HUDEP-2 (cell line): ENCODE data around the gene CHRNB1.
"Not testable (repeated sequence)": the region's sequence is repeated elsewhere in the genome, so short reads cannot be mapped to it uniquely, and the experiment has no call there.

Experiments used
- DNase-seq, 76 experiments: peaks; one replicate each; lab custom pipeline; 2025; ENCODE audit not compliant: unreplicated experiment in 76 of 76; lab: John Stamatoyannopoulos, UW

CHRNB1 gene

DNA sequence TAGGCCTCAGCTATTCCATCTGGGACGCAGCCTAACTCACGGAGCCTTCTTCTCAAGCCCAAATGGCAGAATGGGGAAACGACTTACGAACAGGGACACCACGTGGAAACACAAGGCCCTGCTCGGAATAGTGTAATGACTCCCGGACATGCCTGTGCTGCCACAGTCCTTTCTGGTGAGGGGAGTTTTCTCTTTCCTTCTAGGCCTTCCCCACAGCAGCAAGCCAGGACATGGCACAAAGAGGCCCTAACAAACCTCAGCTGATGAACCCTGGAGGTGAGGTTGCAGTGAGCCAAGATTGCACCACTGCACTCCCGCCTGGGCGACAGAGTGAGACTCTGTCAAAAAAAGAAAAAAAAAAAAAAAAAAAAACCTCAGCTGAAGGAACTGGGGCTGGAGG is 19.2 kb downstream of the CHRNB1 start:
- no peak for DNase-seq

DNA sequence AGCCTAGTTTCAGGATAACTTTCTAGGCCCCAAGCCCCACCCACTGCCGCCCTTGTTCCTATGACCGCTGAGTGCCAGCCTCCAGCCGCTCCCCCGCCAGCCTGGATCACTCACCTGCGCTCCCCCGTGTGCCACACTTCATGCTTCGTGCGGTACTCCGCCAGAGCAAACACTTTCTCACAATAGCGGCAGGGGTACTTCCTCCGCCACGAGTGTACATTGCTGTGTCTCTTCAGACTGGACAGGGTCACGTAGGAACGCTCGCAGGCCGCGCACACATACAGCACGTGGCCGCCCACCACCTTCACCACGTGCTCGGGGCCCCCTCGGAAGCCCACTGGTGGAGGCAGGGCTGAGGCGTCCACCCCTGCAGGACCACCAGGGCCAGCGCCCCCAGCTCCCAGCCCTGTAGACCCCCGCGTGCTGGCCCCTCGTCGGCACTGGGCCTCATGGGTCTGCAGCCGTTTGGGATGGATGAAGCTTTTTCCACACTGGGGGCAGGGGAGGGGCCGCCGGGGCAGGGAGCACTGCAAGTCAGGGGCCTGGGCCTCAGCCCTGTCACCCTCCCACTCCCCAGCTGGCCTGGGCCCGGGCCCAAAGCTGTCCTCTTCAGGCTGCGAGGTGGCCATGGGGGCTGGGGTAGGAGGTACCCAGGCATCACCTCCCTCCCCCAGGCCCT is 20.9 kb downstream of the CHRNB1 start:
- DNase-seq, result no peak

DNA sequence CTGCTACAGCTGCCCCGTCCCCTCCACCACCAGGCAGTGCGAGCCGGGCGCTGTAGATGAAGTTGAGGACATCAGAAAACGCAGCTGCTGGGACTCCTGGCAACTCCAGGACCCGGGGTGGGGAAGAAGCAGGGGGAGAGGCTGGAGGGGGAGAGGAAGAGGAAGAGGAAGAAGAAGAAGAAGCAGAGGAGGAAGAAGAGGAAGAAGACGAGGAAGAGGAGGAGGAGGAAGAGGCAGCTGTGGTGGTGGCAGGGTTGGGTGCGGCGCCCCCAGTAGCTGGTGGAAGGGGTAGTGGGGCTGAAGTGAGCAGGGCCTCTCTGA is 21.4 kb downstream of the CHRNB1 start:
- no peak for DNase-seq

DNA sequence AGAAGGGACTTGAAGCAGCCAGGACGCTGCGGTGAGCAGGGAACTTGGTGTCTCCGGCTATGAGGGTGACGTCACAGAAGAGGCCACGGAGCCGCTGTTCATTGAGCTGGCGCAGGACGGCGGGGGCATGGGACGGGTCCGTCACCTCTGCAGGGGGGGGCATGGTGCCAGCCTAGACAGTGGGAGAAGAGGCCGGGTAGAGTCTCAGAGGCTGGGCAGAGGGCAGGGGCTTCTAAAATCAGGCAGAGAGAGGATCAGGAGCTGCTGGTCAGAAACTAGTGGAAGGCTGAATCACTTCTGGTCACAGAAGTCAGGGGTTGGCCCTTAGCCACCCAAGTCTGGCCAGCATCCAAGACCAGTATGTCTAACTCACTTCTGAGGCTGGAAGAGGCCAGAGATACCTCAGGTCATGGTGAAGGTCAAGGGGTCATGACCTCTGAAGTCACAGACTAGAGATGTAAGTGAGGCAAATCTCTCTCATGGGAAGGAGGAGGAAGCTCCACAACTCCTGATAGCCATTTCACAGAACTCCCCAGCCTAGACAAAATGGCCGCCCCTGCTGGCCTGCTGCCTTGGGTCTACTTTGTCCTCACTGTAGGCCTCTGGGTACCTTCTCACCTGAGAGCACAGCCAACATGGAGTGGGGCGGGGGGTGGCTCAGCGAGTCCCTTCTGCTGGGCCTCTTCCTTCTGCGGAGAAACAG is 21.9 kb downstream of the CHRNB1 start:
- DNase-seq, result peak in 50 of 76 experiments; percentile 13 to 76 (median 44)

DNA sequence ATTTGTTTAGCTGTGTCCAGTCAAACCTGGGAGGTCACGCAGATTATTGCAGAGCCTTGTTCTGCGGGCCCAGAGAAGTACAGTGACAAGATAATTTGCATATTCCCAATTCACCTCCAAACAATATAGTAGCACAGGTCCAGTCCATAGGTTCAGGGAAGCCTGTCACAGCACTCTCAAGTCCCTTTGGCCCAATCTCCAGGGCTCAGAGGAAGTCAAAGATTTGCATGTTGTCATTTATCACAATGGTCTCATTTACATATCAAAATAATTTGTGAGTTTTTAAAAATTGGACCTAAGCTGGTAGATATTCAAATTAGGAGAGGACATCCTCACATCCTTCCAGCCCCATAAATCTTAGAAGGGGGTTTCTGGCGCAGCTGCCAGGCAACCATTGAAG is 22.6 kb downstream of the CHRNB1 start:
- DNase-seq, result no peak

DNA sequence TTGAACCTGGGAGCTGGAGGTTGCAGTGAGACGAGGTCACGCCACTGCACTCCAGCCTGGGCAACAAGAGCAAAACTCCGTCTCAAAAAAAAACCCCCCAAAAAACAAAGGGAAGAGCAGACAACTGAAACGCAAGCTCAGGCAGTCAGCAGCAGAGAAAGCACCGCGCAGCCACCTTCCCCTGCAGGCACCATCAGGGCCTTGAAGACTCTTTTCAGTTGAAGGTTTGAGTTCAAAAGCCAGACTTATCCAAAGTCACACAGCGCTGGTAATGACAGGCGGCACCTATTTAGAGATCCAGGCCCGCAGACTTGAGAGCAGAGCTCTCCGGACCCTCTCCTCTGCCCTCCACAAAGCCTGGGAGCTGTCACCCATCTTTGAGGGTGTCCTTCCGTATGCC is 23.4 kb downstream of the CHRNB1 start:
- DNase-seq, result no peak

DNA sequence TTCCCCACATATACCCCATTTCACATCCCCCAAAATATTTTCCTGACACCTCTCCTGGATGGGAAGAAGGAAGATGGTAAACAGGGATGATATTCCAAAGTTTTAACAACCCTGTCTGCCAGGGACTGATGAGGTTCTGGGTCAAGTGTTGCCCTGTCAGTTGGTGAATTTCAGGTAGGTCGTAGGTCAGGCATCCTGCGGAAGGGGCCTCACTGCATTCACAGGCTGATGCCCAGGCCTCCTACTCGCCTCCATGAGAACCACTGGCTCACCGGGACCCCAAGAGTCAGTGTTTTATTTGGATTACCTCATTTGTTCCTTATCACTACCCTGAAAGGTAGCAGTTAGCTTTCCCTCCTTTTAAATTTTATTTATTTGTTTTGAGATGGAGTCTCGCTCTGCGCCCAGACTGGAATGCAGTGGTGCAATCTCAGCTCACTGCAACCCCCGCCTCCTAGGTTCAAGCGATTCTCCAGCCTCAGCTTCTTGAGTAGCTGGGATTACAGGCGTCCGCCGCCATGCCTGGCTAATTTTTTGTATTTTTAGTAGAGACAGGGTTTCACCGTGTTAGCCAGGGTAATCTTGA is 24.0 kb downstream of the CHRNB1 start:
- no peak for DNase-seq

DNA sequence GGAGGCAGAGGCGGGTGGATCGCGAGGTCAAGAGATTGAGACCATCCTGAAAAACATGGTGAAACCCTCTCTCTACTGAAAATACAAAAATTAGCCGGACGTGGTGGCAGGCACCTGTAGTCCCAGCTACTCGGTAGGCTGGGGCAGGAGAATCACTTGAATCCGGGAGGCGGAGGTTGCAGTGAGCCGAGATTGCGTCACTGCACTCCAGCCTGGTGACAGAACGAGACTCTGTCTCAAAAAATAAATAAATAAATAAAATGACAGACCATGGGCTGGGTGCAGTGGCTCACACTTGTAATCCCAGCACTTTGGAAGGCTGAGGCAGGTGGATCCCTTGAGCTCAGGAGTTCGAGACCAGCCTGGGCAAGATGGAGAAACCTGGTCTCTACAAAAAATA is 25.0 kb downstream of the CHRNB1 start:
- DNase-seq, result not testable (repeated sequence)

DNA sequence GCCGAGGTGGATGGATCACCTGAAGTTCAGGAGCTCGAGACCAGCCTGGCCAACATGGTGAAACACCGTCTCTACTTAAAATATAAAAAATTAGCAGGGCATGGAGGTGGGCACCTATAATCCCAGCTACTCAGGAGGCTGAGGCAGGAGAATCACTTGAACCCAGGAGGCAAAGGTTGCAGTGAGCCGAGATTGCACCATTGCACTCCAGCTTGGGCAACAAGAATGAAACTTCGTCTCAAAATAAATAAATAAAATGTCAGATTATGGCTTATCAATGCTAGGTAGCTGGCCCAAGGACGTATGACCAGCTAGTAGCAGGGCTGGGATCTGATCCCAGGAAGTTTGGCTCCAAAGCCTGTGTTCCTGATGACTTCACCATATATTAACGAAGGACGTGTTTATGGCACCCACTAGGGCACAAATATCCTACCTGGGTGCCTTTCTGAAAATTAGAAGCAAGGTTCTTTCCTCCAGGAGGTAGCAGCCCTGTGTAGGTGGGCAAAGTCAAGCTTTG is 25.7 kb downstream of the CHRNB1 start:
- not testable (repeated sequence) for DNase-seq

DNA sequence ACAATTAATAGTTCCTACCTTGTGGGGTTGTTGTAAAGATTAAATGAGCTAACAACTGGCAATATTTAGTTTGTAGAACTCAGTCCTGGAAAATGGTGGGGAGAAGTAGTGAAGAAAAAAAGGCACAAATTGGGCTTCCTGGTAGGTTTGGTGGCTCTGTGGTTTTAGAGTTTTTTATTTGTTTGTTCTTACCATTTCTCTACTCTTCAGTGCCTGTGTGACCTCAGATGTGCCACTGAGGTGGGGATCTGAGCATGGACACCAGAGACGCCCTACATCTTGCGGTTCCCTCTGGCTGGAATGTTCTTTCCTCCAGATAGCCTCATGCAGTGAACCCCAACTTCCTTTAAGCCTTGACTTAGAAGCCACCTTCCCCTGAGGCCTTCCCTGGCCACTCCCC is 26.9 kb downstream of the CHRNB1 start:
- DNase-seq, result no peak

DNA sequence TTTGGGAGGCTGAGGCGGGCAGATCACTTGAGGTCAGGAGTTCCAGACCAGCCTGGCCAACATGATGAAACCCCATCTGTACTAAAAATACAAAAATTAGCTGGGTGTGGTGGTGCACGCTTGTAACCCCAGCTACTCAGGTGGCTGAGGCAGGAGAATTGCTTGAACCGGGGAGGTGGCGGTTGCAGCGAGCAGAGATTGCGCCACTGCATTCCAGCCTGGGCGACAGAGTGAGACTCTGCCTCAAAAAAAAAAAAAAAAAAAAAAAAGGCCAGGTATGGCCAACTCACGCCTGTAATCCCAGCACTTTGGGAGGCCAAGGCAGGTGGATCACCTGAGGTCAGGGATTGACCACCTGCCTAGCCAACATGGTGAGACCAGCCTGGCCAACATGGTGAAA is 29.9 kb downstream of the CHRNB1 start:
- DNase-seq, result not testable (repeated sequence)

DNA sequence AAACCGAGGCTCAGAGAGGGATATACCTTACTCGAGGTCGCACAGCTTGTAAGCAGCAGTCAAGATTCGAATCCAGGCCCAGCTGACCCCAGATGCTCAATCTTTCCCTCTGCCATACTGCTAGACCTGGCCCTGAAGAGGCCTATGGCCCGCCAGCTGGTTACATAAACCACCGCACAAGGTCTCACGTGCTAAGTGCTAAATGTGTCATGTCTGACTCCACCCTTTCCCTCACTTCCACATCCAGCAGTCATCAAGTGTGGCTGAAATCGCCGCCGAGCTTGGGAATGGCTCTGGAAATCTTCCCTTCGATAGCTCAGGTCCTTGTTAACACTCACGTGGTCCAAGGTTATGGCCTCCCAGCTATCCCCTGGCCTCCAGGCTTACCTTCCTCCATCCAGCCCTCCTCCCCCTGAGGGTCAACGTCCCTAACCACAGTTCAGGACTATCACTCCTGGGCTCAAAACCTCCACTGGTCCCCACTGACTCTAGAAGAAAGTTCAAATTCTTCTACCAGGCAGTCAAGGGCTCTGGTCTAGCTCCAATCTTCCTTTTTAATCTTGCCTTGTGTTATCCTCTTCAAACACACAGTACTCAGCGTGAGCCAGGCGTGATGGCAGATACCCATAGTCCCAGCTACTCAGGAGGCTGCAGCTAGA is 31.0 kb downstream of the CHRNB1 start:
- peak in 66 of 76 experiments; percentile 31 to 83 (median 60) for DNase-seq

DNA sequence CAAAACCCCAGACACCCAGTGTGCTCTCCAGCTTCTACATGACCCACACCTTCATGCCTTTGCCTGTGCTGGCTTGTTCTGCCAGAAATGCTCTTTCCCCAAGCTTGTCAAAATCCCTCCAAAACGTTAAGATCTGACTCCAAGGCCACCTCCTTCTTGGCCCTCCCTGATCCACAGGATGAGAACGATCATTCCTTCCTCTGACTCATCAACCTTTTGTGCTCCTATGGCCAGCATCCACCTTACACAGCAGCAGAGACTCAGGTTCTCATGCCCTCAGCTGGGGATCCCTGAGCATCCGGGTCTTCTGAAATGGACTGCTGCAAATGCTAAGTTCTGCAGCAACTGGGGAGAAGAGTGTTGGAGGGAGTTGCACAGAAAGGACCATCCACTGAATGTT is 31.6 kb downstream of the CHRNB1 start:
- DNase-seq, result peak in 4 of 76 experiments; percentile 31 to 45 (median 38)

DNA sequence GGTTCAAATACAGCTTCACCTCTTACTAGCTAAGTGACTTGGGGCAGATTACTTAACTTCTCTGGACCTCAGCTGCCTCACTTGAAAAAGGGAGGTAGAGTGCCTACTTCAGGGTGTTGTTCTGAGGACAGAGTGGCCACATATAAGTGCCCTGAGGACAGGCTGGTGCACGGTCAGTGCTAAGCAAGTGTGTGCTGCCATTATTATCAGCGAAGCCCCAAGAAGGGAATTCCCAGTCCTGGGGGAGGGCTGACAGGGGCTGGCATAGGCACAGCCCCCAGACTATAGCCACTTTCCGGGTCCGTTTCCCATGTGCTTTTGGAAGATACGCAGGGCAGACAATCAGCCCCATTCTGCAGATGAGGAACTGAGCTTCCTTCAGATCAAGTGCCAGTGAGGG is 32.1 kb downstream of the CHRNB1 start:
- no peak for DNase-seq

DNA sequence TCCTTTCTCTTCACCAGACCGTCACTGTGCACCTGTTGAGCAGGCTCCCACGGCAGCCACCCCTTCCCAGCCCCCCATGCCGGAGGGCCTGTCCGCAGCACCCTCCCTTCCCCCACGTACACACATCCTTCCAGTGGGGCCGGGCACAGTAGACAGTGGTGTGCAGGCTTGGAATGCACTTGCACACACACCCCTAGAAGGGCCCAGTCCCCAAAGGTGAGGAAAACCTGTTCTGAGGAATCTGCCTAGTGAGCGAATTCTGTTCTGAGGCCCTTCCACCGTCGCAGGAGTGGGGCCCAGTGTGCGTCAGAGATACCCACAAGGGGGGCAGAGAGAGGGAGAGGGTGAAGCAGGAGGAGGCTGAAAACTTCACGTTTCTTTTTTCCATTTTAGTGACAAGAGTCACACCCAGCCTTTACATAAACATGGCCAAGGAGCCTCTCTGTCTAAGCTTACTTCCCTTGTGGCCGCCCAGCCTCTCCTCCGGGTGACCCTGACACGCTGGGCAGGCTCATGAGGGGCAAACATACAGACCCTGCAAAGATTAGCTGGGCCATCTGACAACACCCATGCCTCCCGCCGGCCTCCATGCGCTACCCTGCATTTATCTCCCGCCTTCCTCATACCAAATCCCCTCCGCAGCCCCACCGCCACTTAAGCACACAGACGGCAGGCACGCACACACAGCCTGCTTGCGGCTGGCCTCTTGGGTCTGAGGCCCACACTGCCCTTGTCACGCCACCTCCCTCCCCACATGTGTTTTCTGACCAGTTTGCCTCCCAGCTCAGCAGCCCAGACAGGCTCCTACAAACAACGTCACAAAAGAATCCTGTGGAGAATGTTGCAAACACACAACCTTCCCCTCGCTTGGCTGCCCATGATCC is 32.8 kb downstream of the CHRNB1 start:
- DNase-seq, result peak in 19 of 76 experiments; percentile 7 to 49 (median 29)

DNA sequence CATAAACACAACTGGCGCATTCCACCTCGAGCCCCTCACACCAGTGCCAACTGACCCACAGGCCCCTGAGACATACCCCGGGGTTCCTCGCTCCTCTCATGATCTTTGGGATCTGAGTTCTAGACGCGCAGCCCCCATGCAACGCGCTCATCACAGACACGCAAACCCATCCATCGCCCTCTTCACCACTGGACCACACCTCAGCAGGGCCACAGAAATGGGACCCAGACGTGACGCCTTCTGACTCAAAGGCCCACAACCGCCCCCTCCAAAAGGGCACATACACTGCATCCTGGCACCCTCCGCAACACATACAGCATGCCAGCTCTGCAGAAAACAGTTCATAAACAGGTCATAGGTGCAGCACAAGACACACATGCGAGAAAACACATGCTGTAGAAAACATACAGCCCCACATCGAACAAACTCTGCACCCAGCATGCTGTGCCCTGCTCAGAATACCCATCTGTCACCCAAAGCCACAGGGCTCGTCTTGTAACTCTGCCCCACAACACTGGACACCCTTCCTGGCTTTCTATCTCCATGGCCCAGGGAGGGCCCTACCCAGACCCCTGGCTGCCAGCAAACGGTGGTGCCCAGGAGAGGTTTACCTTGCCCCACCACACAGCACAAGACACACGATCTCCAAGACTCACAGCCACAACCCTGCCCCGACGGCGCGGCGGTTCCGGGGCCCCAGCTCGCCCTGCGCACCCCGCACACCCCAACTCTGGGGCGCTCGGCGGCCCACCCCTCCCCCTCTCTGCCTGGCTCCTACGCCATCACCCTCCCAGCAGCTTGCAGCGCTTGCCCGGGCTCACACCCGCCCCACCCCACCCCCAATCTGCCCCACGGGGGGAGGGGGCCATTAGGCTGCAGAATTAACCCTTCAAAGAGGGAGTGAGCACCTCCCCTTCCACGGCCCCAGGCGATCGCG is 33.7 kb downstream of the CHRNB1 start:
- DNase-seq, result peak in 42 of 76 experiments; percentile 16 to 61 (median 37)

DNA sequence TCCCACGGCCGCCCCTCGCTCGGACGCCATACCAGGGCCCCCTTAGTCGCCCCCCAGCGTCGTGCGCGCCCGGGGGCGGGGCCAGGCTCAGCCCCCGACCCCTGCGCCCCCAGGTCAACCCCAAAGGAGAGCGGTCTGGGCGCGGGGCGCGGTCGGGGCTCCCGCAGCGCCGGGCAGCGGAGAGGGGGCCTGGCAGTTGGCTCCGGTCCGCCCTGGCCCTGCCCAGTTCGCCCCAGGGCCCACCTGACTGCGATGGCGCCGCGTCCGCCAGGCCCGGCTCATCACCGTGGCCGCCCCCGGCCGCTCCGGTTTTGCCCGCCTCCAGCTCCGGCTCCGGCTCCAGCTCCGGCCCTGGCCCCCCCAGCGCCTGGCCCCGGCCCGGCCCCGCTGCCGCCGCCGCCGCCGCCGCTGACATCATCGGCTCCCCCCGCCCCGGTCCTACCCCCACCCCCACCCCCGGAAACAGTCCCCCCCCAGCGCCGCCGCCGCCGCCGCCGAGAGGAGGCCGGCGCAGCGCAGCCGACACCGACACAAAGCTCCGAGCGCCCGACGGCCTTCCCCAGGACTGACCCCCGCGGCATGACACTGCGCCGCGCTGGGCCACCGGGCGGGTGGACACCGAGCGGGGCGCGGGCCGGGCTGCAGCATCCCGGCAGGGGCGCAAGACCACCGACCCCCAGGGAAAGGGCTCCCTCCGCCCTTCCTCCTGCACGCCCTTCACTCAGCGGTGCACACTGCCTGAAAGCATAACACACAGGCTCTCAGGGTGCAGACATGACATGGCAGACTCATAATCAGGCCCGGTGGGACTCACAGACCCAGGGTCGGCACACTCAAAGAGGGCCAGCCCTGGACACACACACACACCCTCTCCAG is 34.6 kb downstream of the CHRNB1 start, which contains the start of gene ZBTB4:
Gene ZBTB4, minus strand, starts transcription at position 419 of the 876 bp plus-strand sequence. CDS start 12,830 bp downstream, outside the sequence.
- peak in 22 of 76 experiments; percentile 3 to 47 (median 21) for DNase-seq

DNA sequence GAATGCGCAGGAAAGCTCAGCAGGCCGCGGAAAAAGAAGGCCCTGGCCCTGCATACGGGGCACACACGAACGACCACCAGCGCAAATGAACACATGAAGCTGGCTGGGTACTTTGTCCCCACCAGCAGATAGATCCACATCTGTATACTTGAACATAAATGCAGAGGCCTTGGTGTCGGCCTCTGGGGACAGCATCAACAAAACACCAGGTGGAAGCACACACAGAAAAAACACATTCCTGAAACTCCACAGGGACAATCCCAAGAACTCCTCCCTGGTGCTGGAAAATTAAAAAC is 35.2 kb downstream of the CHRNB1 start:
- DNase-seq, result no peak
